H9 (cell line): ENCODE data around the gene GNGT2. TPM values are rescaled to one million over a fixed set of nuclear protein-coding genes. Genes with fewer than 3 reads are reported as not detected.

ENCODE experiments used
- DNase-seq: peaks from one replicate; pipeline ENCODE4 v3.0.0-alpha.2; 2017
- H2AFZ ChIP-seq: one replicate; pipeline ENCODE4 v1.6.1; 2013; ENCODE audit warnings: mild to moderate bottlenecking, low read length, control low read depth, moderate library complexity
- H2AK5ac ChIP-seq: 2 replicates; pipeline ENCODE4 v1.6.1; 2013; ENCODE audit warnings: low read length, control low read depth, mixed read lengths; ENCODE audit not compliant: insufficient read length
- H2BK120ac ChIP-seq: one replicate; pipeline ENCODE4 v1.6.1; 2013; ENCODE audit warnings: low read depth, mild to moderate bottlenecking, low read length, control low read depth, inconsistent platforms; ENCODE audit not compliant: poor library complexity, severe bottlenecking
- H2BK12ac ChIP-seq: 2 replicates; pipeline ENCODE4 v1.6.1; 2013; ENCODE audit warnings: low read length, control low read depth, mixed read lengths, low read depth; ENCODE audit not compliant: insufficient read length
- H2BK15ac ChIP-seq: 2 replicates; pipeline ENCODE4 v1.6.1; 2013; ENCODE audit warnings: low read depth, low read length, control low read depth
- H2BK20ac ChIP-seq: one replicate; pipeline ENCODE4 v1.6.1; 2013; ENCODE audit warnings: low read depth, mild to moderate bottlenecking, low read length, control low read depth, inconsistent platforms; ENCODE audit not compliant: poor library complexity, severe bottlenecking
- H2BK5ac ChIP-seq: 2 replicates; pipeline ENCODE4 v1.6.1; 2013; ENCODE audit warnings: low read length, control low read depth, mixed read lengths; ENCODE audit not compliant: insufficient read length
- H3K14ac ChIP-seq: 2 replicates; pipeline ENCODE4 v1.6.1; 2013; ENCODE audit warnings: low read length, control low read depth; ENCODE audit not compliant: insufficient read depth
- H3K18ac ChIP-seq: 2 replicates; pipeline ENCODE4 v1.6.1; 2013; ENCODE audit warnings: low read depth, mild to moderate bottlenecking, mixed read lengths, low read length, control low read depth; ENCODE audit not compliant: insufficient read length
- H3K23ac ChIP-seq: 2 replicates; pipeline ENCODE4 v1.6.1; 2013; ENCODE audit warnings: low read length, control low read depth, mixed read lengths, low read depth; ENCODE audit not compliant: insufficient read length
- H3K23me2 ChIP-seq: 2 replicates; pipeline ENCODE4 v1.6.1; 2013; ENCODE audit warnings: low read depth, mild to moderate bottlenecking, mixed read lengths, low read length, control low read depth; ENCODE audit not compliant: insufficient read length, poor library complexity, severe bottlenecking
- H3K27ac ChIP-seq: 2 replicates; pipeline ENCODE4 v1.5.1; 2013; ENCODE audit warnings: low read length, control low read depth, mixed read lengths, low read depth; ENCODE audit not compliant: insufficient read length
- H3K27me3 ChIP-seq: 2 replicates; pipeline ENCODE4 v1.6.1; 2013; ENCODE audit warnings: low read length, control low read depth, inconsistent platforms; ENCODE audit not compliant: insufficient read depth
- H3K4ac ChIP-seq: 2 replicates; pipeline ENCODE4 v1.6.1; 2013; ENCODE audit warnings: low read depth, mild to moderate bottlenecking, control low read depth, inconsistent platforms, low read length, moderate library complexity
- H3K4me1 ChIP-seq: 2 replicates; pipeline ENCODE4 v1.6.1; 2013; ENCODE audit warnings: low read length, control low read depth, inconsistent platforms; ENCODE audit not compliant: insufficient read depth
- H3K4me2 ChIP-seq: 2 replicates; pipeline ENCODE4 v1.6.1; 2013; ENCODE audit warnings: low read length, control low read depth, mixed read lengths; ENCODE audit not compliant: insufficient read length, insufficient read depth
- H3K56ac ChIP-seq: 2 replicates; pipeline ENCODE4 v1.6.1; 2013; ENCODE audit warnings: low read depth, mild to moderate bottlenecking, mixed read lengths, low read length, control low read depth; ENCODE audit not compliant: insufficient read length
- H3K79me1 ChIP-seq: 2 replicates; pipeline ENCODE4 v1.6.1; 2013; ENCODE audit warnings: low read depth, mild to moderate bottlenecking, moderate library complexity, low read length, control low read depth, inconsistent platforms; ENCODE audit not compliant: insufficient read depth, poor library complexity, severe bottlenecking
- H3K79me2 ChIP-seq: 2 replicates; pipeline ENCODE4 v1.6.1; 2013; ENCODE audit warnings: low read length, control low read depth, inconsistent platforms; ENCODE audit not compliant: insufficient read depth
- H3K9ac ChIP-seq: 2 replicates; pipeline ENCODE4 v1.6.1; 2013; ENCODE audit warnings: low read length, control low read depth, mixed read lengths; ENCODE audit not compliant: insufficient read length; ENCODE audit errors: extremely low read depth
- H3K9me3 ChIP-seq: one replicate; pipeline ENCODE4 v1.6.1; 2013; ENCODE audit warnings: low read depth, low read length, inconsistent platforms; ENCODE audit not compliant: control insufficient read depth
- H3T11ph ChIP-seq: one replicate; pipeline ENCODE4 v1.6.1; 2013; ENCODE audit warnings: mild to moderate bottlenecking, low read length, control low read depth, inconsistent platforms
- H4K20me1 ChIP-seq: one replicate; pipeline ENCODE4 v1.6.1; 2013; ENCODE audit not compliant: control insufficient read depth, insufficient read length, insufficient read depth
- H4K5ac ChIP-seq: 2 replicates; pipeline ENCODE4 v1.6.1; 2013; ENCODE audit warnings: low read depth, mild to moderate bottlenecking, mixed read lengths, low read length, control low read depth; ENCODE audit not compliant: insufficient read length
- H4K8ac ChIP-seq: replicated peaks from 2 replicates; pipeline ENCODE4 v1.6.1; 2013; ENCODE audit warnings: low read length, control low read depth, mixed read lengths, low read depth; ENCODE audit not compliant: insufficient read length
- H4K91ac ChIP-seq: 2 replicates; pipeline ENCODE4 v1.6.1; 2013; ENCODE audit warnings: low read depth, mild to moderate bottlenecking, moderate library complexity, mixed read lengths, low read length, control low read depth; ENCODE audit not compliant: insufficient read length
- H3K27ac Mint-ChIP-seq, 3 experiments: 2 replicates in 2 of 3; 3 replicates in 1 of 3; pipeline ENCODE4 v1.8.0; 2020 to 2021; ENCODE audit warnings: mixed read lengths in 3 of 3, mild to moderate bottlenecking in 1 of 3, moderate library complexity in 1 of 3
- H3K27me3 Mint-ChIP-seq: 2 replicates; pipeline ENCODE4 v1.8.0; 2021; ENCODE audit warnings: low read depth, mild to moderate bottlenecking, moderate library complexity, mixed read lengths
- H3K36me3 Mint-ChIP-seq, 3 experiments: 2 replicates in 2 of 3; 3 replicates in 1 of 3; pipeline ENCODE4 v1.8.0; 2020 to 2021; ENCODE audit warnings: low read depth in 3 of 3, mixed read lengths in 3 of 3; ENCODE audit not compliant: insufficient read depth in 1 of 3
- H3K4me1 Mint-ChIP-seq, 2 experiments: 2 replicates each; pipeline ENCODE4 v1.8.0; 2020; ENCODE audit warnings: mixed read lengths in 2 of 2
- H3K4me3 Mint-ChIP-seq, 2 experiments: 2 replicates in 1 of 2; 3 replicates in 1 of 2; pipeline ENCODE4 v1.8.0; 2020 to 2021; ENCODE audit warnings: mild to moderate bottlenecking in 2 of 2, mixed read lengths in 2 of 2, moderate library complexity in 1 of 2
- H3K9me3 Mint-ChIP-seq, 2 experiments: 2 replicates in 1 of 2; 3 replicates in 1 of 2; pipeline ENCODE4 v1.8.0; 2020; ENCODE audit warnings: mild to moderate bottlenecking in 2 of 2, mixed read lengths in 2 of 2, moderate library complexity in 1 of 2
- WGBS: extraction: QIAGEN DNeasy Blood & Tissue Kit; methylation state at CpG from one replicate; pipeline ENCODE4 v1.1.7; 2013; ENCODE audit warnings: missing lambda C conversion rate, low lambda C conversion rate, mixed read lengths; ENCODE audit not compliant: insufficient read length; ENCODE audit errors: extremely low coverage; 5-methylcytosine and 5-hydroxymethylcytosine counted together
- total RNA-seq: library from RNA; stranded (reverse); gene quantifications from 2 replicates; pipeline ENCODE4 v1.2.1, GENCODE V29; 2021
- TF ChIP-seq, protein P1 (sequence below): fragments of 200-600 bp; sonication (generic); conservative IDR thresholded peaks from 3 replicates; pipeline ENCODE4 v1.8.0; 2021; ENCODE audit warnings: antibody characterized with exemption, mild to moderate bottlenecking

Gene GNGT2
- total RNA-seq, 1 experiment from 2014 or later, result 0.42 TPM

DNA sequence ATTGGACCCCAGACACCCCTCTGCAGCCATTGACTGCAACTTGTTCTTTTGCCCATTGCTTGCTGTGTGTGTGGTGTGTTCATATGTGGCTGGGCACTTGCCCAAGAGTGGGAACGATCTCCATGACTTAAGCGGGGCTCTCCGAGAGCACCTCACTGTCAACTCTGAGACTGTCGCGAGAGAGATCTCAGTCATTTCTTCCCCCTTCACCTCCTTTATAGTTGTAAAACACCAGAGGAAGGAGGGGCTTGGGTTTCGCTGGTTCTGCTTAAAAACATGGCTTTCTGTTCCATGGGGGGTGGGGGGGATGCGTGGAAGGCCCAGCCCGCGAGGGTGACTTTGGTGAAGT is 12.8 kb upstream of the GNGT2 start:
- WGBS, result no CpG with 5 or more reads among the region's 9 CpGs
- Mint-ChIP-seq H3K9me3 (no peaks in the 10 kb centered on the region), H3K36me3 (no peaks in the 10 kb centered on the region; a peak in 1 of 7 replicates), H3K4me1 (peaks cover 27% of the 10 kb centered on the region in 2 experiments), H3K27ac (no peak overlapping the region; a peak in 1 of 7 replicates), H3K27me3 (peaks cover 75% of the 10 kb centered on the region), H3K4me3 (peak overlapping the region; percentile 65 to 82; a peak in 4 of 5 replicates)
- Histone ChIP-seq H2AK5ac (no peak overlapping the region), H2BK15ac (no peak overlapping the region), H2BK120ac (no peak overlapping the region), H4K20me1 (no peaks in the 10 kb centered on the region), H4K5ac (no peak overlapping the region), H3K79me1 (no peaks in the 10 kb centered on the region), H3K9ac (no peak overlapping the region), H2BK12ac (no peak overlapping the region), H2BK5ac (no peak overlapping the region), H3K56ac (no peak overlapping the region), H3T11ph (no peak overlapping the region), H3K4ac (no peak overlapping the region), H3K9me3 (no peaks in the 10 kb centered on the region), H3K18ac (no peak overlapping the region), H3K4me2 (peak overlapping the region; percentile 62), H3K23ac (no peak overlapping the region), H4K91ac (no peak overlapping the region), H2AFZ (no peak overlapping the region), H3K27ac (no peak overlapping the region), H3K79me2 (no peaks in the 10 kb centered on the region), H2BK20ac (no peak overlapping the region), H3K4me1 (no peaks in the 10 kb centered on the region), H3K27me3 (peaks cover 14% of the 10 kb centered on the region; the same call in 1 of the 2 replicates), H3K14ac (no peak overlapping the region), H4K8ac (no peak overlapping the region), H3K23me2 (peaks cover 8% of the 10 kb centered on the region)
- TF ChIP-seq, protein P1, sequence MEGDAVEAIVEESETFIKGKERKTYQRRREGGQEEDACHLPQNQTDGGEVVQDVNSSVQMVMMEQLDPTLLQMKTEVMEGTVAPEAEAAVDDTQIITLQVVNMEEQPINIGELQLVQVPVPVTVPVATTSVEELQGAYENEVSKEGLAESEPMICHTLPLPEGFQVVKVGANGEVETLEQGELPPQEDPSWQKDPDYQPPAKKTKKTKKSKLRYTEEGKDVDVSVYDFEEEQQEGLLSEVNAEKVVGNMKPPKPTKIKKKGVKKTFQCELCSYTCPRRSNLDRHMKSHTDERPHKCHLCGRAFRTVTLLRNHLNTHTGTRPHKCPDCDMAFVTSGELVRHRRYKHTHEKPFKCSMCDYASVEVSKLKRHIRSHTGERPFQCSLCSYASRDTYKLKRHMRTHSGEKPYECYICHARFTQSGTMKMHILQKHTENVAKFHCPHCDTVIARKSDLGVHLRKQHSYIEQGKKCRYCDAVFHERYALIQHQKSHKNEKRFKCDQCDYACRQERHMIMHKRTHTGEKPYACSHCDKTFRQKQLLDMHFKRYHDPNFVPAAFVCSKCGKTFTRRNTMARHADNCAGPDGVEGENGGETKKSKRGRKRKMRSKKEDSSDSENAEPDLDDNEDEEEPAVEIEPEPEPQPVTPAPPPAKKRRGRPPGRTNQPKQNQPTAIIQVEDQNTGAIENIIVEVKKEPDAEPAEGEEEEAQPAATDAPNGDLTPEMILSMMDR, result no peak
- DNase-seq, result no peak
